Measurements from ENCODE around the gene MAST2.
"Not testable (repeated sequence)": the region's sequence is repeated elsewhere in the genome, so short reads cannot be mapped to it uniquely, and the experiment has no call there.

Gene MAST2

DNA sequence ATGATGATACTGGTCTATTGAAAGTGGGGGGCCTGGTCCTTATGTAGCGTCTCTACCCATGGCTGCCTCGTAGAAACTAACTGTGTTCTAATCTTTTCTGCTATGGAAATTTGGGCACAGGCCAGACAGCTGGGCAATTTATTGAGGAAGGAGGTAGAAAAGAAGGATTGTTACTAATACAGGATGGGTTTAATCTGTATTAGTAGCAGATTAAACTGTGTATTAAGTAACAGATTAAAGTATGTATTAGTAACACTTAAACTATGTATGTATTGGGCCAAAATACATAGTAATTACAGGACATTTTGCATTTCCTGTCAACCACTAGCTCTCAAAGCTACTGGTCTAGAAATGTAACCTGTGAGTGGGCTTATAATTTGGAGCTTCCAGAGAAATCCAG, 142.0 kb downstream of the MAST2 start:
- DNase-seq (ENCODE audit: low read depth), result no peak
- TF ChIP-seq, protein P1, sequence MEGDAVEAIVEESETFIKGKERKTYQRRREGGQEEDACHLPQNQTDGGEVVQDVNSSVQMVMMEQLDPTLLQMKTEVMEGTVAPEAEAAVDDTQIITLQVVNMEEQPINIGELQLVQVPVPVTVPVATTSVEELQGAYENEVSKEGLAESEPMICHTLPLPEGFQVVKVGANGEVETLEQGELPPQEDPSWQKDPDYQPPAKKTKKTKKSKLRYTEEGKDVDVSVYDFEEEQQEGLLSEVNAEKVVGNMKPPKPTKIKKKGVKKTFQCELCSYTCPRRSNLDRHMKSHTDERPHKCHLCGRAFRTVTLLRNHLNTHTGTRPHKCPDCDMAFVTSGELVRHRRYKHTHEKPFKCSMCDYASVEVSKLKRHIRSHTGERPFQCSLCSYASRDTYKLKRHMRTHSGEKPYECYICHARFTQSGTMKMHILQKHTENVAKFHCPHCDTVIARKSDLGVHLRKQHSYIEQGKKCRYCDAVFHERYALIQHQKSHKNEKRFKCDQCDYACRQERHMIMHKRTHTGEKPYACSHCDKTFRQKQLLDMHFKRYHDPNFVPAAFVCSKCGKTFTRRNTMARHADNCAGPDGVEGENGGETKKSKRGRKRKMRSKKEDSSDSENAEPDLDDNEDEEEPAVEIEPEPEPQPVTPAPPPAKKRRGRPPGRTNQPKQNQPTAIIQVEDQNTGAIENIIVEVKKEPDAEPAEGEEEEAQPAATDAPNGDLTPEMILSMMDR (IDR thresholded peaks at IDR 0.05; ENCODE audit: control insufficient read depth, extremely low read depth, insufficient read depth), result no peak
- H3K4me3 ChIP-seq (ENCODE audit: low read depth, low read length), result no peak overlapping the region

DNA sequence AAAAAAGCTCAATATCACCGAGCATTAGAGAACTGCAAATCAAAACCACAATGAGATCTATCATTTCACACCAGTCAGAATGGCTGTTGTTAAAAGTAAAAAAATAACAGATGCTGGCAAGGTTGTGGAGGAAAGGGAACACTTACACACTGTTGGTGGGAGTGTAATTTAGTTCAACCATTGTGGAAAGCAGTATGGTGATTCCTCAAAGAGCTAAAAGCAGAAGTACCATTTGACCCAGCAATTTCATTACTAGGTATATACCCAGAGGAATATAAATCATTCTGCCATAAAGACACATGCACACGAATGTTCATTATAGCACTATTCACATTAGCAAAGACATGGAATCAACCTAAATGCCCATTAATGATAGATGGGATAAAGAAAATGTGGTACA, 146.1 kb downstream of the MAST2 start:
- not testable (repeated sequence) for H3K4me3 ChIP-seq (ENCODE audit: low read depth, low read length); DNase-seq (ENCODE audit: low read depth)

- no peak for DNase-seq (ENCODE audit: low read depth)
- TF ChIP-seq, protein P1 (IDR thresholded peaks at IDR 0.05; ENCODE audit: control insufficient read depth, extremely low read depth, insufficient read depth), result no peak
- H3K4me3 ChIP-seq (ENCODE audit: low read depth, low read length), result no peak overlapping the region
Measured at GRCh38 chr1:45952072-45952471, 148.7 kb downstream of the MAST2 start.

- peak; percentile 33 for DNase-seq (ENCODE audit: low read depth)
- no peak overlapping the region for H3K4me3 ChIP-seq (ENCODE audit: low read depth, low read length)
- TF ChIP-seq, protein P1 (IDR thresholded peaks at IDR 0.05; ENCODE audit: control insufficient read depth, extremely low read depth, insufficient read depth), result no peak
Measured at GRCh38 chr1:45953934-45954847, 150.8 kb downstream of the MAST2 start.

DNA sequence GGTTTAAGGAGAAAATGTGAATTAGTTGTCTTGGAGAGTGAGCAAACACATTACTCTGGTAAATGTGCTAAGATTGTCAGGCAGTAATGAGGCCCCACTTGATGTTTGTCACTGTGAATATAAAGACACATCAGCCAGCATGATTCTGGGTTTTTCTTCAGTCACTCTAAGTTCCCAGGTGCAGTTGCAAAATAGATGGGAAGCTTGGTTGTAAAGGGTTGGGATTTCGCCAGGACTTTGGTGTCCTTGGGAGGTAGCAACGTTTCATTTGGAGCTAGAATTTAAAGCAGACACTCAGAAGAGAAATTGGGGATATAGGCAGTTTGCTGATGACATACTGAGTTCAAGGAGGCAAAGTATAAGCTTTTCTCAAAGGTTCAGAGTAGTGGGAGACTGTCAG, 154.3 kb downstream of the MAST2 start:
- DNase-seq (ENCODE audit: low read depth), result no peak
- H3K4me3 ChIP-seq (ENCODE audit: low read depth, low read length), result no peak overlapping the region
- TF ChIP-seq, protein P1 (IDR thresholded peaks at IDR 0.05; ENCODE audit: control insufficient read depth, extremely low read depth, insufficient read depth), result no peak

DNA sequence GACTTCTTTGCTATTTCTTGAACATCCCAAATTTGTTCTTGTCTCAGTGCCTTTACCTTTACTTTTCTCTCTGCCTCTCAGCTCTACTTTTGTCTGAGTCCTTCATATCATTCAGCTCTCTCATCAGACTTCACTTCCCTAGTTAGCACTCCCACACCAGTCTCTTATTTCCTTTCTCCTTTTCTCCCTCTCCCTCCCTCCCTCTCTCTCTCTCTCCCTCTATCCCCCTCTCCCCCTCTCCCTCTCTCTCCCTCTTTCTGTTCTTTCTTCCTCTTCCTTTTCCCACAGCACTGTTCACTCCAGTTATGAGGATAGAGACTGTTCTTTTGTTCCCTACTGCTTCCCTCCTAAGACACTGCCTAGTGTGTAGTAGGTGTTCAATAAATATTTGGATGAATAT, 154.9 kb downstream of the MAST2 start:
- no peak for DNase-seq (ENCODE audit: low read depth)
- TF ChIP-seq, protein P1 (IDR thresholded peaks at IDR 0.05; ENCODE audit: control insufficient read depth, extremely low read depth, insufficient read depth), result no peak
- H3K4me3 ChIP-seq (ENCODE audit: low read depth, low read length), result no peak overlapping the region

DNA sequence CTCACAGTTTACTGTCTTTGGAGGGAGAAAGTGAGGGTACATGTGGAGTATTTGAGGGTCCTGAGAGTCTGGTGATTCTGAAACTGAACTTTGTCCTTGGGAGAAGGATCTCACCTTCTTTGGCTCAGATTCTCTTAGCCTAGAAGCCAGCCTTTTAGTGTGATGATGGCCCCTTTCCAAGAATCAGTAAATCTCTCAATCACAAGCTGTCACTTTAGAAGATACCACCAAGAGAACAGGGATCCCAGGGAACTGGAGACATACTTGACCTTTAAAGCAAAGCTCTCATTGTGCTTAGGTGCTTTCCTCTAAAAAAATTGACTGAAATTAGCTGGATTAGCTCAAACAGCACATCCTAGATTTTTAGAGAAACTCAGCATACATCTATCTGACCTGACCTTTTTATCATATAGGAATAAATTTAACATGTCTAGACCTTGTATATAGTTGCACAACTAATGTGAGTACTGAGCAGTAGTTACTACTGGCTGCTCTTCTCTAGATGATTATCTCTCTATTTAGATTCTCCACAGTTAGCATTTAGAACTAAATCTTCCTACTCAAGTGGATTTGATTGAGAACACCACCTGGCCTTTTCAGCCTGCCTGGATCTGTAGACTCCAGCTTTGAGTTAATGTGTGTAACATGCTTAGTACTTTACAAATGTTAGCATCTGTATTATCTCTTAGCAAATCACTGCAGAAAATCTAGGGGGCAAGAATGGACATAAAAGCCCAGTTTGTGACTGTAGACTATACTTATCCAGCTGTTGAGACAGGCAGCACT, 157.7 kb downstream of the MAST2 start:
- no peak for DNase-seq (ENCODE audit: low read depth)

GRCh38 chr1:45961936-45962335, 158.5 kb downstream of the MAST2 start:
- H3K4me3 ChIP-seq (ENCODE audit: low read depth, low read length); DNase-seq (ENCODE audit: low read depth): not testable (repeated sequence)

More for the DNA sequence above, 157.7 kb downstream of the MAST2 start:
- TF ChIP-seq, protein P1 (IDR thresholded peaks at IDR 0.05; ENCODE audit: control insufficient read depth, extremely low read depth, insufficient read depth), result no peak
- no peak overlapping the region for H3K4me3 ChIP-seq (ENCODE audit: low read depth, low read length)
